ENCODE data around the gene ZNF648. TPM values are rescaled to one million over a fixed set of nuclear protein-coding genes. Genes with fewer than 3 reads are reported as not detected.

ZNF648 gene
- total RNA-seq, result not detected

- TF ChIP-seq CTCF (IDR thresholded peaks at IDR 0.05) (no peak), POLR2A (IDR thresholded peaks at IDR 0.05) (no peak), POLR2AphosphoS5 (IDR thresholded peaks at IDR 0.05; ENCODE audit: insufficient read depth in 1 of 2, low read depth in 1 of 2) (no peak)
- Histone ChIP-seq H3K4me3 (no peak within 1 kb of the TSS), H3K27ac (no peak within 1 kb of the TSS), H3K9me3 (no peaks in the 10 kb centered on the region), H3K27me3 (no peaks in the 10 kb centered on the region), H3K36me3 (no peaks in the 10 kb centered on the region), H3K4me1 (no peaks in the 10 kb centered on the region)
- intact Hi-C loops (cut with DNase I), result no loop called here
- no peak for DNase-seq (ENCODE audit: extremely low spot score in 2 of 2)
Measured at GRCh38 chr1:182061594-182061993, at the start of gene ZNF648. TSS of gene ZNF648 (minus strand) at chr1:182061712. CDS start at chr1:182058010, 3,702 bp downstream.

- H3K9me3 ChIP-seq, result no peaks in the 10 kb centered on the region
- no peaks in the 10 kb centered on the region for H3K27me3 ChIP-seq
- peaks cover 13% of the 10 kb centered on the region for H3K4me1 ChIP-seq
- H3K4me3 ChIP-seq, result no peak overlapping the region
- intact Hi-C loops (cut with DNase I), result no loop called here
- H3K27ac ChIP-seq, result no peak overlapping the region
- TF ChIP-seq POLR2AphosphoS5 (IDR thresholded peaks at IDR 0.05; ENCODE audit: insufficient read depth in 1 of 2, low read depth in 1 of 2), result no peak
- TF ChIP-seq CTCF (IDR thresholded peaks at IDR 0.05), result no peak
- no peaks in the 10 kb centered on the region for H3K36me3 ChIP-seq
- DNase-seq (ENCODE audit: extremely low spot score in 2 of 2), result no peak
Measured at GRCh38 chr1:182110635-182111034, 49.1 kb upstream of the ZNF648 start.

- Histone ChIP-seq H3K27me3 (no peaks in the 10 kb centered on the region), H3K36me3 (no peaks in the 10 kb centered on the region), H3K27ac (no peak overlapping the region), H3K4me1 (peaks cover 13% of the 10 kb centered on the region), H3K9me3 (no peaks in the 10 kb centered on the region), H3K4me3 (no peak overlapping the region)
- TF ChIP-seq POLR2A (IDR thresholded peaks at IDR 0.05) (no peak), CTCF (IDR thresholded peaks at IDR 0.05) (no peak), POLR2AphosphoS5 (IDR thresholded peaks at IDR 0.05; ENCODE audit: insufficient read depth in 1 of 2, low read depth in 1 of 2) (no peak)
- intact Hi-C loops (cut with DNase I), result no loop called here
- no peak for DNase-seq (ENCODE audit: extremely low spot score in 2 of 2)
Measured at GRCh38 chr1:182109771-182110170, 48.3 kb upstream of the ZNF648 start.

- DNase-seq (ENCODE audit: extremely low spot score in 2 of 2), result no peak
- no peak for TF ChIP-seq CTCF (IDR thresholded peaks at IDR 0.05)
- TF ChIP-seq POLR2A (IDR thresholded peaks at IDR 0.05), result no peak
- no peak for TF ChIP-seq POLR2AphosphoS5 (IDR thresholded peaks at IDR 0.05; ENCODE audit: insufficient read depth in 1 of 2, low read depth in 1 of 2)
- intact Hi-C loops (cut with DNase I), result no loop called here
- Histone ChIP-seq H3K27me3 (no peaks in the 10 kb centered on the region), H3K4me1 (peaks cover 2% of the 10 kb centered on the region), H3K4me3 (no peak overlapping the region), H3K36me3 (no peaks in the 10 kb centered on the region), H3K9me3 (no peaks in the 10 kb centered on the region), H3K27ac (no peak overlapping the region)
Measured at GRCh38 chr1:182107209-182107608, 45.7 kb upstream of the ZNF648 start.

GRCh38 chr1:182102043-182102416, 40.5 kb upstream of the ZNF648 start:
- intact Hi-C loops (cut with DNase I), result no loop called here
- Histone ChIP-seq H3K36me3 (no peaks in the 10 kb centered on the region), H3K27me3 (no peaks in the 10 kb centered on the region), H3K9me3 (no peaks in the 10 kb centered on the region), H3K4me1 (peaks cover 8% of the 10 kb centered on the region), H3K4me3 (no peak overlapping the region), H3K27ac (no peak overlapping the region)
- no peak for DNase-seq (ENCODE audit: extremely low spot score in 2 of 2)
- TF ChIP-seq CTCF (IDR thresholded peaks at IDR 0.05) (no peak), POLR2AphosphoS5 (IDR thresholded peaks at IDR 0.05; ENCODE audit: insufficient read depth in 1 of 2, low read depth in 1 of 2) (no peak), POLR2A (IDR thresholded peaks at IDR 0.05) (no peak)

Measured in vagina (tissue), 2 donors.